Endothelial cell of umbilical vein (primary cell): ENCODE results near the gene CASP2. TPM values are rescaled to one million over a fixed set of nuclear protein-coding genes. Genes with fewer than 3 reads are reported as not detected.

Experiments
- BruUV-seq: library from RNA; stranded (reverse); fragments of 400-500 nt; replicated peaks from 2 replicates; lab custom pipeline; 2021; lab: Mats Ljungman, UMichigan
- CTCF ChIA-PET: fragments of 300-600, 350-600 bp; sonication (Branson Sonifier 250); formaldehyde crosslinking; loops from one replicate; lab custom pipeline; 2021; ENCODE audit warnings: antibody characterized with exemption, inconsistent platforms; lab: Charles Lee
- POLR2A ChIA-PET: fragments of 300-600, 350-600 bp; sonication (Branson Sonifier 250); formaldehyde crosslinking; loops from one replicate; lab custom pipeline; 2021; ENCODE audit warnings: antibody characterized with exemption, inconsistent platforms; lab: Charles Lee
- DNase-seq: peaks from one replicate; pipeline ENCODE4 v3.0.0-alpha.2; 2011; ENCODE audit warnings: low read depth, low spot score
- FAIRE-seq: peaks from 2 replicates; lab custom pipeline; 2011; peaks lifted over from hg19 to GRCh38; lab: Jason Lieb, UNC
- H2AFZ ChIP-seq: 2 replicates; pipeline ENCODE4 v1.6.0; 2012; ENCODE audit warnings: low read depth, low read length, control low read depth, inconsistent platforms
- H3K27ac ChIP-seq: 2 replicates; pipeline ENCODE4 v1.5.1; 2011; ENCODE audit warnings: low read depth, mild to moderate bottlenecking, control low read depth, low read length, moderate library complexity; ENCODE audit not compliant: insufficient read depth
- H3K27me3 ChIP-seq, 2 experiments: 2 replicates each; pipeline versions ENCODE4 v1.6.0 to v1.6.1; 2011; ENCODE audit warnings: low read length in 2 of 2, mixed read lengths in 1 of 2; ENCODE audit not compliant: control insufficient read depth in 2 of 2, insufficient read depth in 2 of 2
- H3K36me3 ChIP-seq, 2 experiments: 2 replicates in 1 of 2; 3 replicates in 1 of 2; pipeline ENCODE4 v1.5.1; 2011; ENCODE audit warnings: low read length in 2 of 2, mild to moderate bottlenecking in 1 of 2, moderate library complexity in 1 of 2; ENCODE audit not compliant: control insufficient read depth in 2 of 2, insufficient read depth in 2 of 2; ENCODE audit errors: extremely low read depth in 1 of 2
- H3K4me1 ChIP-seq: 3 replicates; pipeline ENCODE4 v1.5.1; 2011; ENCODE audit warnings: mild to moderate bottlenecking, low read length; ENCODE audit not compliant: control insufficient read depth, insufficient read depth; ENCODE audit errors: extremely low read depth
- H3K4me2 ChIP-seq: 2 replicates; pipeline ENCODE4 v1.6.1; 2011; ENCODE audit warnings: low read length, control low read depth, mixed read lengths; ENCODE audit not compliant: insufficient read depth
- H3K4me3 ChIP-seq, 3 experiments: fragments of 200-600 bp in 1 of 3; sonication (generic), shearing (Covaris generic) in 1 of 3; replicated peaks in 1 of 3; 2 replicates each; pipeline ENCODE4 v1.5.1; 2011 to 2016; ENCODE audit warnings: control low read depth in 3 of 3, low read length in 3 of 3, mild to moderate bottlenecking in 2 of 3, inconsistent platforms in 1 of 3, low read depth in 1 of 3, moderate library complexity in 1 of 3; ENCODE audit not compliant: insufficient read depth in 1 of 3
- H3K79me2 ChIP-seq: 2 replicates; pipeline ENCODE4 v1.6.0; 2012; ENCODE audit warnings: low read length, inconsistent platforms; ENCODE audit not compliant: control insufficient read depth, insufficient read depth
- H3K9ac ChIP-seq: replicated peaks from 2 replicates; pipeline ENCODE3; 2011; ENCODE audit warnings: low read length, control low read depth; ENCODE audit not compliant: insufficient read depth; ENCODE audit errors: extremely low read depth
- H3K9me1 ChIP-seq: replicated peaks from 3 replicates; pipeline ENCODE4 v1.6.0; 2011; ENCODE audit warnings: mild to moderate bottlenecking, low read length; ENCODE audit not compliant: control insufficient read depth, insufficient read depth; ENCODE audit errors: extremely low read depth
- H3K9me3 ChIP-seq: replicated peaks from 2 replicates; pipeline ENCODE4 v1.5.1; 2012; ENCODE audit warnings: low read length, inconsistent platforms; ENCODE audit not compliant: control insufficient read depth, insufficient read depth
- H4K20me1 ChIP-seq: replicated peaks from 2 replicates; pipeline ENCODE3; 2011; ENCODE audit warnings: mild to moderate bottlenecking, low read length; ENCODE audit not compliant: control insufficient read depth, insufficient read depth; ENCODE audit errors: extremely low read depth
- CTCF ChIP-seq, 2 donors: IDR thresholded peaks; 1 replicate in 1 of 2; 2 replicates in 1 of 2; pipeline ENCODE4 v1.5.1; 2011; ENCODE audit warnings: low read length in 2 of 2, mild to moderate bottlenecking in 2 of 2, moderate library complexity in 2 of 2, control low read depth in 1 of 2, inconsistent platforms in 1 of 2, low read depth in 1 of 2; ENCODE audit not compliant: insufficient read depth in 1 of 2; ENCODE audit errors: extremely low read depth in 1 of 2
- EZH2 ChIP-seq: IDR thresholded peaks from 2 replicates; pipeline ENCODE4 v1.6.1; 2012; ENCODE audit warnings: borderline replicate concordance, low read depth, mild to moderate bottlenecking, moderate library complexity, low read length, inconsistent platforms; ENCODE audit not compliant: severe bottlenecking
- FOS ChIP-seq: IDR thresholded peaks from 2 replicates; pipeline ENCODE4 v1.6.1; 2011; ENCODE audit warnings: mild to moderate bottlenecking, low read length, moderate library complexity, borderline replicate concordance; ENCODE audit not compliant: insufficient read depth
- GATA2 ChIP-seq: IDR thresholded peaks from 2 replicates; pipeline ENCODE4 v1.7.0; 2011; ENCODE audit warnings: low read depth, mild to moderate bottlenecking, moderate library complexity, mixed read lengths, low read length; ENCODE audit not compliant: insufficient read length, insufficient read depth
- JUN ChIP-seq: IDR thresholded peaks from 2 replicates; pipeline ENCODE4 v1.6.1; 2011; ENCODE audit warnings: borderline replicate concordance, low read depth; ENCODE audit not compliant: insufficient read length, insufficient read depth
- MAX ChIP-seq: IDR thresholded peaks from 2 replicates; pipeline ENCODE4 v1.6.1; 2011; ENCODE audit not compliant: insufficient read depth, insufficient read length
- MYC ChIP-seq: IDR thresholded peaks from one replicate; pipeline ENCODE4 v1.6.1; 2011; ENCODE audit warnings: mild to moderate bottlenecking, low read depth, low read length
- POLR2A ChIP-seq: IDR thresholded peaks from 2 replicates; pipeline ENCODE4 v1.6.1; 2012; ENCODE audit warnings: low read depth, mild to moderate bottlenecking, control low read depth, low read length
- POLR2AphosphoS5 ChIP-seq: IDR thresholded peaks from 2 replicates; pipeline ENCODE4 v1.6.1; 2012; ENCODE audit warnings: low read depth, mild to moderate bottlenecking, control low read depth, low read length, moderate library complexity; ENCODE audit not compliant: insufficient read depth
- dilution Hi-C: fragments of 300-500 bp; cut with MboI; formaldehyde crosslinking; loops from one replicate; pipeline ENCODE4 v1.15.0; 2019; ENCODE audit warnings: low sequenced_read_pairs; ENCODE audit not compliant: extremely low pct_ligation_motif_present
- intact Hi-C: fragments of 100-400 bp; cut with micrococcal nuclease; formaldehyde crosslinking; loops from one replicate; pipeline ENCODE4 v1.10.0; 2022
- polyA plus RNA-seq, 4 experiments: library from polyadenylated mRNA; depleted of rRNA in 3 of 4; stranded (reverse) in 3 of 4; unstranded in 1 of 4; fragments of >200 nt; gene quantifications; 2 replicates each; pipeline versions ENCODE4 v1.2.1 to v1.2.3, GENCODE V29; 2011 to 2012; ENCODE audit warnings: missing spikeins in 1 of 4
- total RNA-seq: library from RNA; stranded (reverse); gene quantifications from 2 replicates; pipeline ENCODE4 v1.2.3, GENCODE V29; 2021

The CASP2 gene
- total and polyA plus RNA-seq, 2 donors (not counting 3 experiments of a cell fraction or from before 2014, with no cell fraction given) = 36.3 to 57.9 TPM

GRCh38 chr7:143272871-143273270 lies 15.3 kb upstream of the CASP2 start:
- Histone ChIP-seq H3K4me2 (no peak overlapping the region), H3K4me3 (no peak overlapping the region), H3K4me1 (no peaks in the 10 kb centered on the region), H3K9me1 (no peaks in the 10 kb centered on the region), H3K27me3 (no peaks in the 10 kb centered on the region), H3K9me3 (no peaks in the 10 kb centered on the region), H3K79me2 (no peaks in the 10 kb centered on the region), H2AFZ (no peak overlapping the region), H3K36me3 (peaks cover 2 to 10% of the 10 kb centered on the region in 2 experiments), H3K9ac (no peak overlapping the region), H4K20me1 (no peaks in the 10 kb centered on the region), H3K27ac (no peak overlapping the region)
- CTCF ChIA-PET = interaction anchor here (0.6 to 1.0 kb wide), 2 partner anchors 24 to 32 kb away, joined by 3 read pairs; no protein-coding TSS in a partner anchor
- FAIRE-seq (no peak), DNase-seq (no peak)
- dilution Hi-C loops (no loop called here), intact Hi-C loops (no loop called here)
- TF ChIP-seq MYC (no peak), GATA2 (no peak), FOS (no peak), MAX (no peak), JUN (no peak), EZH2 (no peak), POLR2A (no peak), POLR2AphosphoS5 (no peak), CTCF (IDR thresholded peaks at IDR 0.05; ENCODE audit: extremely low read depth in 1 of 2, insufficient read depth in 1 of 2, low read depth in 1 of 2, low read length in 2 of 2) (no peak)
- POLR2A ChIA-PET = no interaction called here
- no TSS peak for BruUV-seq
